A673 (cell line): ENCODE results near the gene LRRC36. TPM values are rescaled to one million over a fixed set of nuclear protein-coding genes. Genes with fewer than 3 reads are reported as not detected.

Experiments
- BruUV-seq: library from RNA; stranded (reverse); fragments of 400-500 nt; replicated peaks from 2 replicates; lab custom pipeline; 2021; lab: Mats Ljungman, UMichigan
- CTCF ChIA-PET: fragments of 300-600 bp; sonication (Branson Sonifier 250); formaldehyde crosslinking; loops from one replicate; lab custom pipeline; 2022; ENCODE audit warnings: antibody characterized with exemption; lab: Charles Lee
- POLR2A ChIA-PET: fragments of 300-600 bp; sonication (Branson Sonifier 250); formaldehyde crosslinking; loops from one replicate; lab custom pipeline; 2022; ENCODE audit warnings: antibody characterized with exemption; ENCODE audit not compliant: low non-redundant PET; lab: Charles Lee
- DNase-seq: peaks from one replicate; pipeline ENCODE4 v3.0.0-alpha.2; 2015; ENCODE audit warnings: low spot score
- H3K27ac ChIP-seq: fragments of 200-600 bp; sonication (generic); 2 replicates; pipeline ENCODE4 v1.5.1; 2016; ENCODE audit warnings: mixed run types, low read depth, mild to moderate bottlenecking, mixed read lengths, antibody characterized with exemption, low read length; ENCODE audit not compliant: poor library complexity, severe bottlenecking
- H3K27me3 ChIP-seq: fragments of 200-600 bp; sonication (generic); replicated peaks from 2 replicates; pipeline ENCODE4 v1.6.1; 2017; ENCODE audit warnings: mixed run types, low read depth, mild to moderate bottlenecking, mixed read lengths, antibody characterized with exemption, low read length; ENCODE audit not compliant: insufficient read depth, poor library complexity
- H3K36me3 ChIP-seq: fragments of 200-600 bp; sonication (generic); 2 replicates; pipeline ENCODE4 v1.6.1; 2016; ENCODE audit warnings: mixed run types, mild to moderate bottlenecking, mixed read lengths, antibody characterized with exemption, low read length; ENCODE audit not compliant: insufficient read depth, poor library complexity, severe bottlenecking
- H3K4me1 ChIP-seq: fragments of 200-600 bp; sonication (generic); 2 replicates; pipeline ENCODE4 v1.6.1; 2017; ENCODE audit warnings: mixed run types, mild to moderate bottlenecking, mixed read lengths, antibody characterized with exemption, low read length; ENCODE audit not compliant: insufficient read depth, poor library complexity, severe bottlenecking
- H3K4me3 ChIP-seq: fragments of 200-600 bp; sonication (generic); 2 replicates; pipeline ENCODE4 v1.5.1; 2016; ENCODE audit warnings: low read depth, mixed run types, mild to moderate bottlenecking, mixed read lengths, low read length; ENCODE audit not compliant: poor library complexity, severe bottlenecking
- H3K9me3 ChIP-seq: fragments of 200-600 bp; sonication (generic); 2 replicates; pipeline ENCODE4 v1.6.1; 2016; ENCODE audit warnings: mixed run types, low read depth, mild to moderate bottlenecking, mixed read lengths, antibody characterized with exemption, low read length; ENCODE audit not compliant: poor library complexity, severe bottlenecking
- CTCF ChIP-seq: fragments of 300-800, 200-600 bp; sonication (generic); conservative IDR thresholded peaks from 2 replicates; pipeline ENCODE4 v1.5.1; 2017; ENCODE audit warnings: low read depth, mild to moderate bottlenecking, antibody characterized with exemption, low read length, moderate library complexity, mixed read lengths
- EZH2 ChIP-seq: fragments of 200-600 bp; sonication (generic); IDR thresholded peaks from 2 replicates; pipeline ENCODE4 v1.6.1; 2017; ENCODE audit warnings: borderline replicate concordance, low read depth, mild to moderate bottlenecking, mixed read lengths, antibody characterized with exemption, low read length; ENCODE audit not compliant: poor library complexity, severe bottlenecking
- intact Hi-C: fragments of 100-400 bp; cut with micrococcal nuclease; formaldehyde crosslinking; loops from one replicate; pipeline ENCODE4 v1.10.0; 2022; ENCODE audit not compliant: unreplicated experiment
- total RNA-seq: library from RNA; stranded (reverse); gene quantifications from 2 replicates; pipeline ENCODE4 v1.2.3, GENCODE V29; 2021

LRRC36 gene
- total RNA-seq, 1 experiment from 2014 or later: not detected

- Histone ChIP-seq H3K27me3 (peaks cover 8% of the 10 kb centered on the region), H3K4me1 (peaks cover 14% of the 10 kb centered on the region), H3K36me3 (no peaks in the 10 kb centered on the region), H3K9me3 (no peaks in the 10 kb centered on the region), H3K4me3 (no peak overlapping the region), H3K27ac (no peak overlapping the region)
- TF ChIP-seq EZH2 (no peak), CTCF (no peak)
- POLR2A ChIA-PET: no interaction called here
- CTCF ChIA-PET: interaction anchor here (1.1 kb wide), 1 partner anchor 68 kb away, joined by 3 read pairs; no protein-coding TSS in a partner anchor
- intact Hi-C loops: loop anchor here (5.0 kb wide), 1 partner anchor 443 kb away; no protein-coding TSS in a partner anchor
- BruUV-seq: no TSS peak
- DNase-seq: no peak
Observed at GRCh38 chr16:67395105-67395457, 68.5 kb downstream of the LRRC36 start.

GRCh38 chr16:67395458-67396158, 69.0 kb downstream of the LRRC36 start:
- Histone ChIP-seq H3K27ac (no peak overlapping the region), H3K4me1 (peaks cover 14% of the 10 kb centered on the region), H3K9me3 (no peaks in the 10 kb centered on the region), H3K27me3 (peaks cover 8% of the 10 kb centered on the region), H3K4me3 (no peak overlapping the region), H3K36me3 (no peaks in the 10 kb centered on the region)
- BruUV-seq: no TSS peak
- TF ChIP-seq EZH2 (no peak), CTCF (no peak)
- no peak for DNase-seq
- intact Hi-C loops: loop anchor here (5.0 kb wide), 1 partner anchor 443 kb away; no protein-coding TSS in a partner anchor
- POLR2A ChIA-PET: no interaction called here
- CTCF ChIA-PET: interaction anchor here (1.1 kb wide), 1 partner anchor 68 kb away, joined by 3 read pairs; no protein-coding TSS in a partner anchor

DNA sequence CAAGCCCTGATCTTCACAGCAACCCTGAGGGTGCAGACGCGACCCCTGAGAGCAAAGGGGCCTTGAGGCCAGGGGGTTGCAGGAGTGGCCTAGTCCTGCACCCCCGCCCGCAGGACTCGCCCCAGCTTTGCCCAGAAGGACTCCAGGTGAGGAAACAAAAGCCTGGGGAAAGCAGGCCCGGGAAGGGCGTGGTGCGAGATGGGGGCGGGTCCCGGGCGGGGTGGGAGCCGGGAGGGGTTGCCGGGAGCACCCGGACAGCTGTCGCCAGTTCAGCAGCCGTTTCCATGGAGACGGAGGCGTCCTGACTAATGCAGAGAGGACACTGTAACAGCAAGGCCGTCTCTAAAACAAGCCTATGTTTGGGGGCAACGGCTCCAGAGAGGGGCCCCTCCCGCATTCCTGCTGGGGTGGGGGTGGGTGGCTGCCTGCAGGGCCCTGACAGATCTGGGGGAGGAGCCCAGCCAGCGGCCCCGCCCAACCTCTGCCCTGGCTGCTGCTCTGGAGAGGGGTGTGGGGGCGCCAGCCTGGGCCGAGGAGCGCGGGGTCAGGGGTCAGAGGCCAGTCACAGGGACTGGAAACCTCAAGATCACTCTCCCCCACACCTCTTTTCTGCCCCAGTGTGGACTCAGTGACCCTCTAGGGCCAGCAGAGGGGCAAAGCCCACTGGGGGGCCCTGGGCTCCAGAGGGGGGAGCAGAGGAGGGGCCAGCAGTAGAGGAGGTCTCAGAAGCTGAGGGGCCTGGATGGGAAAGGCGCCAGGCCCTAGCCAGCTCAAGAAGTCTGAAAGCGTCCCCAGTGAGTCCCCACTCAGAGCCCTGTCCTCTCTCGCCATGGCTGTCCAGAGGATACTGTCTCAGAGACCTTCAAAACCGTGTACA, 69.8 kb downstream of the LRRC36 start:
- no peaks in the 10 kb centered on the region for H3K9me3 ChIP-seq
- peaks cover 14% of the 10 kb centered on the region for H3K4me1 ChIP-seq
- ChIA-PET POLR2A (no interaction called here), CTCF (interaction anchor here (1.1 kb wide), 1 partner anchor 69 kb away, joined by 3 read pairs; no protein-coding TSS in a partner anchor)
- no peaks in the 10 kb centered on the region for H3K36me3 ChIP-seq
- H3K27ac ChIP-seq: no peak overlapping the region
- intact Hi-C loops: loop anchor here (5.0 kb wide), 1 partner anchor 444 kb away; no protein-coding TSS in a partner anchor
- TF ChIP-seq EZH2: no peak
- TF ChIP-seq CTCF: no peak
- no TSS peak for BruUV-seq
- peak; percentile 61 for DNase-seq
- peaks cover 8% of the 10 kb centered on the region for H3K27me3 ChIP-seq
- no peak overlapping the region for H3K4me3 ChIP-seq
